ENCODE results near the gene GPS2.

Gene GPS2

GRCh38 chr17:7313890-7314718 lies 1.1 kb downstream of the GPS2 start:
- no peak for TF ChIP-seq GATA2 (IDR thresholded peaks at IDR 0.05; ENCODE audit: low read depth, low read length)
- no peak for TF ChIP-seq GATA3 (IDR thresholded peaks at IDR 0.05; ENCODE audit: low read depth, low read length)

GRCh38 chr17:7313088-7313889 lies 1.9 kb downstream of the GPS2 start:
- TF ChIP-seq GATA2 (IDR thresholded peaks at IDR 0.05; ENCODE audit: low read depth, low read length) (no peak), GATA3 (IDR thresholded peaks at IDR 0.05; ENCODE audit: low read depth, low read length) (no peak)

GRCh38 chr17:7312432-7313087 lies 2.6 kb downstream of the GPS2 start:
- TF ChIP-seq GATA2 (IDR thresholded peaks at IDR 0.05; ENCODE audit: low read depth, low read length) (no peak), GATA3 (IDR thresholded peaks at IDR 0.05; ENCODE audit: low read depth, low read length) (no peak)

GRCh38 chr17:7311110-7311705 lies 4.0 kb downstream of the GPS2 start:
- TF ChIP-seq GATA2 (IDR thresholded peaks at IDR 0.05; ENCODE audit: low read depth, low read length) (no peak), GATA3 (IDR thresholded peaks at IDR 0.05; ENCODE audit: low read depth, low read length) (no peak)

- TF ChIP-seq GATA2 (IDR thresholded peaks at IDR 0.05; ENCODE audit: low read depth, low read length), result no peak
- TF ChIP-seq GATA3 (IDR thresholded peaks at IDR 0.05; ENCODE audit: low read depth, low read length), result no peak
Measured at GRCh38 chr17:7309628-7310027, 5.5 kb downstream of the GPS2 start.

- TF ChIP-seq GATA2 (IDR thresholded peaks at IDR 0.05; ENCODE audit: low read depth, low read length), result no peak
- no peak for TF ChIP-seq GATA3 (IDR thresholded peaks at IDR 0.05; ENCODE audit: low read depth, low read length)
Measured at GRCh38 chr17:7308625-7309433, 6.3 kb downstream of the GPS2 start.

- TF ChIP-seq GATA3 (IDR thresholded peaks at IDR 0.05; ENCODE audit: low read depth, low read length), result no peak
- no peak for TF ChIP-seq GATA2 (IDR thresholded peaks at IDR 0.05; ENCODE audit: low read depth, low read length)
Measured at GRCh38 chr17:7307686-7308624, 7.2 kb downstream of the GPS2 start.

- TF ChIP-seq GATA3 (IDR thresholded peaks at IDR 0.05; ENCODE audit: low read depth, low read length), result no peak
- peak; percentile 74 for TF ChIP-seq GATA2 (IDR thresholded peaks at IDR 0.05; ENCODE audit: low read depth, low read length)
Measured at GRCh38 chr17:7306911-7307685, 8.1 kb downstream of the GPS2 start, which contains the start of gene EIF5A. Gene EIF5A (plus strand): TSS chr17:7307628. CDS start chr17:7309636, 2,008 bp downstream.

GRCh38 chr17:7304179-7304578 lies 11.0 kb downstream of the GPS2 start:
- no peak for TF ChIP-seq GATA3 (IDR thresholded peaks at IDR 0.05; ENCODE audit: low read depth, low read length)
- TF ChIP-seq GATA2 (IDR thresholded peaks at IDR 0.05; ENCODE audit: low read depth, low read length), result no peak

- TF ChIP-seq GATA2 (IDR thresholded peaks at IDR 0.05; ENCODE audit: low read depth, low read length) (no peak), GATA3 (IDR thresholded peaks at IDR 0.05; ENCODE audit: low read depth, low read length) (no peak)
Measured at GRCh38 chr17:7296189-7296861, 18.8 kb downstream of the GPS2 start.
